IPS-NIHi7 (cell line): ENCODE data around the gene CASKIN2.

Experiments
- DNase-seq: peaks from one replicate; pipeline ENCODE4 v3.0.0; 2012; ENCODE audit warnings: mixed read lengths; ENCODE audit errors: extremely low spot score

Gene CASKIN2

DNA sequence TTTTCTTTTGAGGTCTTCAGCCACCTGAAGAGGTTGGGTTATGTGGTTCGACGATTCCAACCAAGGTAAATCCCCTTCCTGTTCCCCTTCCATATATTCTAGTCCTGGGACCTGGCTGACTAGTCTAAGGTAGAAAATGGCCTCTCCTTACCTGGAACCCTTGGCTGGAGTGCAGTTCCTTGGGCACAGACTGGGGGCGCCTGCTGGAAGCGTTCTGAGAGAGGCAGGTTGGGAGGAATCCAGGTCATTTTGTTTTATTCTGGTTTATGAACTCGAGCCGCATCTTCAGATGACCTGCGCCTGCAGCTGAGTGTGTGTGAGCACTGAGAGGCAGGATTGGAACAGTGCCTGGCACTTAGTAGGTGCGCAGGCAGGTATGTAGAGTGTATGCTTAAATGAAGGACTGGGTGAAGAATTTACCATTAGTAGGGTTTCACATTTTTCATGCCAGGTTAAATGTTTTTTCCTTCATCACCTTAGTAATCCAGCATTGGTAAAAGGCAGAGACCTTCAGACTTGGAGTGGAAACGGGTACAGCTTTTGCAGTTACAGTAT lies 3.7 kb upstream of the CASKIN2 start:
- DNase-seq, result no peak

DNA sequence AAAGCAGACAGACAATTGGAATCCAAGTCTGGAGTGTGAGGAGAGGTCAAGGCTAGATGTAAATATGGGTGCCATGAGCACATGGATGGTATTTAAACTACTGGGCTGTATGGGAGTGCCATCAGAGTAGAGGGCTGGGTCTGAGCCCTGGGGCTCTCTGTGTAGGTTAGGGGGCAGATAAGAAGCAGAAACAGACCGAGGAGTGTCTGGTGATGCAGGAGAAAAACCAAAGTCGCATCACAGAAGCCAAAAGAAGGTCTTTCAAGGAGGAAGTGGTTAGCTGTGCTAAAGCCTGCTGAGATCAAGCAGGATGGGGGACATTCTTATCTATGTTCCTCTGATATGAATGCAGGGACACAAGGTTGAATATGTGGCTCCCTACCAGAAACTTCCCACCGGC lies 2.9 kb upstream of the CASKIN2 start:
- DNase-seq, result no peak

DNA sequence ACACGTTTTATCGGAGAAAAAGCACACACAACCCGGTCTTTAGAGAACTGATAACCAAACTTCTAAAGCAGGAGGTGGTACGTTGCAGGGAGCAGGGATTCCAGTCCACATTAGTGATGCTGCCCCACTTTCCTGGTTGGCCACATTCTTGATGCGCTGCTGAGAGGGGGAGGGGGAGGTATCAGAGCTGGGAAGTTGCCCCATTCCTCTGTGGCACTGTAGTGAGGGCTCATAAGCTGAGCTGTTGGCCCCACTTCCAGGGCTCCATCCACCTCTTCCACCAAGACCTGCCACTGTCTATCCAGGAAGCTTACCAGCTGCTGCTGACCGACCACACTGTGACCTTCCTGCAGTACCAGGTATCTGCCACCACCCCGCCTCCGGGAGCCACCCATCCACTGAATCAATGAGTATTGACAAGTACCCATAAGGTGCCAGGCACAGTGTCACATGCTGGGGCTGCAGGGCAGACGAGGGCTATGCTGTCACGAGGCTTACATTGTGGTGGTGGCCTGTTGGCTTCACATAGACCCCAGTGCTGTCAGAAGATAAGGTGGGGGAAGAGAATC lies 2.0 kb upstream of the CASKIN2 start:
- no peak for DNase-seq

DNA sequence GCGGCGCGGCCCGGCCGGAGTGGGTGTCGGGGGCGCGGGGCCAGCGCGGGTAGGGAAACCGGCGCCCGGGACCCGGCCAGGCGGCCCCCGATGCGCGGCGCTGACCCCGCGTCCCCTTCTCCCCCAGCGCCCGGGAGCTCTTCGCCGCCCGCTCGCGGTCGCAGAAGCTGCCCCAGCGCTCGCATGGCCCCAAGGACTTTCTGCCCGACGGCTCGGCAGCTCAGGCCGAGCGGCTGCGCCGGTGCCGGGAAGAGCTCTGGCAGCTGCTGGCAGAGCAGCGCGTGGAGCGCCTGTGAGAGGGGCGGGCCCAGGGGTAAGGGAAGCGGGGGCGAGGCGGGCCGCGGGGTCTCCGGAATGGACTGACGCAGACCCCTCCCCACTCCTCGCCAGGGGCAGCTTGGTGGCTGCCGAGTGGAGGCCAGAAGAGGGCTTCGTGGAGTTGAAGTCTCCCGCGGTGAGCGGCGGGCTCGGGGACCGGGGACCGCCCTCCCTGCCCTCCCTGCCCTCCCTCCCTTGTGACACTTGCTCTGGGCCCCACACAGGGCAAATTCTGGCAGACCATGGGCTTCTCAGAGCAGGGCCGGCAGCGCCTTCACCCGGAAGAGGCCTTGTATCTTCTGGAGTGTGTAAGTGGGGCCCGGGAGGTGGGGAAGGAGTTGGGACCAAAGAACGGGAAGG lies 1.4 kb upstream of the CASKIN2 start:
- DNase-seq, result no peak

GRCh38 chr17:75516255-75516618 lies 900 bp upstream of the CASKIN2 start, which contains the start of gene TSEN54:
Gene TSEN54, plus strand, starts transcription at chr17:75516528. Its CDS starts 33 bp downstream, at chr17:75516561.
- DNase-seq, result peak; percentile 95

GRCh38 chr17:75514919-75515495 lies 330 bp downstream of the CASKIN2 start:
- no peak for DNase-seq

GRCh38 chr17:75514299-75514918 lies 928 bp downstream of the CASKIN2 start:
- no peak for DNase-seq

DNA sequence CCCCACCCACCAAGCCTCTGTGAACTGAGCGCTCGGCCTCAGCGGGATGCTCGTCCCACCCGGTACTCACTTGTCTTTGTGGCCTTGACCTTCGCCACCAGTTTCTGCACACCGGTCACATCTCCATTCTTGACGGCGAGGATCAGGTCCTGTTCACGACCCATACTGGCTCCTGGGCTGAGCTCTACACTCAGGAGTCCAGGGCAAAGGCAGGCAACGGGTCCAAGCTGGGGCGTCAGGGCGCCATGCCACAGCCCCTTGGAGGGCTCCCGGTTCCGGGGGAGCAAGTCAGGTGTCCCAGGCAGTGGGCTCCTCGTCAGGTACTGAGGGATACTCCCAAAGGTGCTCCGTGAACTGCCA lies 1.7 kb downstream of the CASKIN2 start:
- no peak for DNase-seq

- no peak for DNase-seq
Measured at GRCh38 chr17:75512926-75513640, 2.3 kb downstream of the CASKIN2 start.

- DNase-seq, result no peak
Measured at GRCh38 chr17:75511610-75512575, 3.4 kb downstream of the CASKIN2 start.

- no peak for DNase-seq
Measured at GRCh38 chr17:75511270-75511609, 4.1 kb downstream of the CASKIN2 start.

- no peak for DNase-seq
Measured at GRCh38 chr17:75509528-75510258, 5.6 kb downstream of the CASKIN2 start.

GRCh38 chr17:75508931-75509361 lies 6.4 kb downstream of the CASKIN2 start:
- no peak for DNase-seq

- no peak for DNase-seq
Measured at GRCh38 chr17:75507733-75508719, 7.3 kb downstream of the CASKIN2 start.

- no peak for DNase-seq
Measured at GRCh38 chr17:75506888-75507287, 8.4 kb downstream of the CASKIN2 start.

DNA sequence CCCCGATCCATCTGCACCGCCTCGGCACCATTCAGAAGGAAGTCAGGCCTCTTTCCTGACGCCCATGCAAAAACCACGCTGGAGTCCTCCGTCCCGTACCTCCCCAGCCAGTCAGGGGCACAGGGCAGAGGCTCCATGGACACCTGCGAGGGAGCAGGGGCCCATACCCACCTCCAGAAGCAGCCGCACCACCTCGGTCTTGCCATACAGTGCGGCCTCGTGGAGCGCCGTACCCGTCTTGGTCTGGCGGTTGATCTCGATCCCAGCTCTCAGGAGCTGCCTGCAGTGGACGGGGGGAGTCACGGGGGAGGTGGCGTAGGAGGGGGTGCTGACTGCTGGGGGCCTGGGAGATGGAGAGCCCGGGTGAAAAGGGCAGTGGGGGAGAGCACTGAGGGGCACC lies 9.2 kb downstream of the CASKIN2 start:
- no peak for DNase-seq

DNA sequence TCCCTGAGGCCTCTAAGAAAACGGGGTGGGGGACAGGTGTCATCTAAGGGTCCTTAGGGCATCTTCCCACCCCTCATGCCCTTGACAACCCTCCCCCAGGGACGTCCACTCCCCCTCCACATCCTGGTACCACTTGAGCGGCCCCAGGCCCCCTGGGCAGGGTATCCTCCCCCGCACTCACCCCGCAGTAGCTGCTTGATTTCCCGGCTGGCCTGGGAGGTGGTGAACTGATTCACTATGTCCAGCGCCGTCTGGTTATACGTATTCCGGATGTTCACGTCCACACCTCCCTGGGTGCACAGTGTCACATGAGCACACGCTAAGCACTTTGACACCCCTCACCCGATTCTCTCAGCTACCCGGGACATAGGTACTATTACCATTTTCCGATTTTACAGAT lies 9.7 kb downstream of the CASKIN2 start:
- DNase-seq, result no peak

DNA sequence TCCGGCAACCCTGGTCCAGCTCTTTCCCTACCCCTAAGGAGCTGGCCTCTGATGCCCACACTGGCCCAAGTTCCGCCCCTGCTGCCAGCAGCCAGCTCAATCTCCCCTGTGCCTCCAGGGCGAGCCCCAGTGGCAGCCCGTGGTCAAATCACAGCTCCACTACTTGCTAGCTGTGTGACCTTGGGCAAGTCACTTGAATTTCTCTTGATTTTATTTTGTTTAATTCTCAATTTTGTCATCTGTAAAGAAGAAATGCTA lies 10.3 kb downstream of the CASKIN2 start:
- DNase-seq, result no peak
